Measurements from ENCODE around the gene PTGIS. TPM values are rescaled to one million over a fixed set of nuclear protein-coding genes. Genes with fewer than 3 reads are reported as not detected.

Gene PTGIS
- total RNA-seq, 2 donors from 2014 or later, result 12.9 to 34.6 TPM

DNA sequence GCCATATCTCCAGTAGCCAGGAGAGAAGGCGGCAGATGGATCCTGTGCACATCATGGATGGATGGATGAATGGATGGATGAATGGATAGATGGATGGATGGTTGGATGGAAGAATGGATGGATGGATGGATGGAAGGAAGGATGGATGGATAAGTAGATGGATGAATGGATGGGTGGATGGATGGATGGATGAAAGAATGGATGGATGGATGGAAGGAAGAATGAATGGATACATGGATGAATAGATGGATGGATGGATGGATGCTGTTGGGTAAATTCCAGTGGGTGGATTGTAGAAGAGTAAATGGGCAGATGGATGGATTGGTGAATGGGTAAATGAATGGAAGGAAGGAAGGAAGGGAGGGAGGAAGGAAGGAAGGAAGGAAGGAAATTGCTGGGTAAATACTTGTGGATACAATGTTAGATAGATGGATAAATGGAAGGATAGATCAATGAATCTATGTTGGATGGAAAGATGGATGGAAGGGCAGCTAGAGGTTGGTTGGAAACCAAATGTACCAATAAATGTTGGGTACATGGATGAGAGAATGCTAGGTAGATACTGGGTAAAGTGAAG is 19.5 kb downstream of the PTGIS start:
- 100% methylated on average over 1 of the region's 1 CpG for WGBS
- Histone ChIP-seq H3K27ac (no peak overlapping the region), H3K4me3 (no peak overlapping the region), H3K4me1 (replicated peaks) (no peaks in the 10 kb centered on the region), H3K9me3 (no peaks in the 10 kb centered on the region), H3K27me3 (replicated peaks; ENCODE audit: insufficient read depth) (no peaks in the 10 kb centered on the region), H3K36me3 (no peaks in the 10 kb centered on the region)
- DNase-seq (ENCODE audit: low spot score), result no peak
- no peak for TF ChIP-seq POLR2A (IDR thresholded peaks at IDR 0.05)
- TF ChIP-seq POLR2AphosphoS5 (IDR thresholded peaks at IDR 0.05), result no peak
- TF ChIP-seq, protein P1, sequence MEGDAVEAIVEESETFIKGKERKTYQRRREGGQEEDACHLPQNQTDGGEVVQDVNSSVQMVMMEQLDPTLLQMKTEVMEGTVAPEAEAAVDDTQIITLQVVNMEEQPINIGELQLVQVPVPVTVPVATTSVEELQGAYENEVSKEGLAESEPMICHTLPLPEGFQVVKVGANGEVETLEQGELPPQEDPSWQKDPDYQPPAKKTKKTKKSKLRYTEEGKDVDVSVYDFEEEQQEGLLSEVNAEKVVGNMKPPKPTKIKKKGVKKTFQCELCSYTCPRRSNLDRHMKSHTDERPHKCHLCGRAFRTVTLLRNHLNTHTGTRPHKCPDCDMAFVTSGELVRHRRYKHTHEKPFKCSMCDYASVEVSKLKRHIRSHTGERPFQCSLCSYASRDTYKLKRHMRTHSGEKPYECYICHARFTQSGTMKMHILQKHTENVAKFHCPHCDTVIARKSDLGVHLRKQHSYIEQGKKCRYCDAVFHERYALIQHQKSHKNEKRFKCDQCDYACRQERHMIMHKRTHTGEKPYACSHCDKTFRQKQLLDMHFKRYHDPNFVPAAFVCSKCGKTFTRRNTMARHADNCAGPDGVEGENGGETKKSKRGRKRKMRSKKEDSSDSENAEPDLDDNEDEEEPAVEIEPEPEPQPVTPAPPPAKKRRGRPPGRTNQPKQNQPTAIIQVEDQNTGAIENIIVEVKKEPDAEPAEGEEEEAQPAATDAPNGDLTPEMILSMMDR (IDR thresholded peaks at IDR 0.05), result no peak
- intact Hi-C loops (cut with DNase I), result loop anchor here (10.0 kb wide), 1 partner anchor 346 kb away; no protein-coding TSS in a partner anchor

DNA sequence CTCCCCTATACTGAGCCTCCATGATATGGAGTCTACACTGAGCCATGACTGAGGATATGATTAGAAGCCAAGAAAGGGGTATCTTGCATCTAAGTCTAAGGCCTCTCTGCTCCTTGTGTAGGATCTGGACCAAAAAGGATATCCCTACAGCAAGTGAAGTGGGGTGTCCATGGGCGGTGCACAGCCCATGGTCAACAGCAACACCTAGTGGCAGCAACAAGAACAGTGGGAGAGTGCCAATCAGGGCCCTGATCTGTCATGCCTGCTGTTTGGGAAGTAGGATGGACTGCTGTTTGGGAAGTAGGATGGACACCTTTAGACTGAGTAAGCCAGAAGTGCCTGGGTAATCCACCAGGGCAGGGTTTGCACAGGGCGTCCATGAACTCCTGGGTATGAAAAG is 22.4 kb downstream of the PTGIS start:
- Histone ChIP-seq H3K36me3 (no peaks in the 10 kb centered on the region), H3K4me3 (no peak overlapping the region), H3K27me3 (replicated peaks; ENCODE audit: insufficient read depth) (no peaks in the 10 kb centered on the region), H3K9me3 (no peaks in the 10 kb centered on the region), H3K4me1 (replicated peaks) (no peaks in the 10 kb centered on the region), H3K27ac (no peak overlapping the region)
- 100% methylated on average over 2 of the region's 2 CpGs for WGBS
- TF ChIP-seq POLR2A (IDR thresholded peaks at IDR 0.05) (no peak), POLR2AphosphoS5 (IDR thresholded peaks at IDR 0.05) (no peak)
- TF ChIP-seq, protein P1 (IDR thresholded peaks at IDR 0.05), result no peak
- DNase-seq (ENCODE audit: low spot score), result no peak
- intact Hi-C loops (cut with DNase I), result loop anchor here (10.0 kb wide), 1 partner anchor 349 kb away; no protein-coding TSS in a partner anchor

DNA sequence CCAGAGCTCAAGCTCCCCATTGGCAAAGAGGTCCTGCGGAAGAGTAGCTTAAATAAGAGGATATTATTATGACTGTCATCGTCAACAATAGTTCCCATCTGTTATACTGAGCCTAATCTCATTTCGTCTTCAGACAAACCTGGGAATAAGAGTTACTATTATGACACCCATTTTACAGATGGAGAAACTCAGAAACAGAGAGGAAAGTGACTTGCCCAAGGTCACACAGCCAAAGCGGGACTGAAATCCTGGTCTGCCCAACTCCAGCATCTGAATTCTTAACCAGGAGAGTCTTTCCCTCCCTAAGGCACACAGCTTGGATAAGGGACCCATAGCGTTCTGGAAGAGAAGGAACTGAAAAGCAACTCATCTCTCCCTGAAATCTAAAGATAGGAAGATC is 23.4 kb downstream of the PTGIS start:
- Histone ChIP-seq H3K27me3 (replicated peaks; ENCODE audit: insufficient read depth) (no peaks in the 10 kb centered on the region), H3K36me3 (no peaks in the 10 kb centered on the region), H3K4me3 (no peak overlapping the region), H3K9me3 (no peaks in the 10 kb centered on the region), H3K4me1 (replicated peaks) (no peaks in the 10 kb centered on the region), H3K27ac (no peak overlapping the region)
- intact Hi-C loops (cut with DNase I), result loop anchor here (5.0 to 10.0 kb wide), 3 partner anchors 298 to 383 kb away; no protein-coding TSS in a partner anchor
- TF ChIP-seq, protein P1 (IDR thresholded peaks at IDR 0.05), result no peak
- TF ChIP-seq POLR2A (IDR thresholded peaks at IDR 0.05), result no peak
- TF ChIP-seq POLR2AphosphoS5 (IDR thresholded peaks at IDR 0.05), result no peak
- no peak for DNase-seq (ENCODE audit: low spot score)
- 93% methylated on average over 5 of the region's 5 CpGs for WGBS

DNA sequence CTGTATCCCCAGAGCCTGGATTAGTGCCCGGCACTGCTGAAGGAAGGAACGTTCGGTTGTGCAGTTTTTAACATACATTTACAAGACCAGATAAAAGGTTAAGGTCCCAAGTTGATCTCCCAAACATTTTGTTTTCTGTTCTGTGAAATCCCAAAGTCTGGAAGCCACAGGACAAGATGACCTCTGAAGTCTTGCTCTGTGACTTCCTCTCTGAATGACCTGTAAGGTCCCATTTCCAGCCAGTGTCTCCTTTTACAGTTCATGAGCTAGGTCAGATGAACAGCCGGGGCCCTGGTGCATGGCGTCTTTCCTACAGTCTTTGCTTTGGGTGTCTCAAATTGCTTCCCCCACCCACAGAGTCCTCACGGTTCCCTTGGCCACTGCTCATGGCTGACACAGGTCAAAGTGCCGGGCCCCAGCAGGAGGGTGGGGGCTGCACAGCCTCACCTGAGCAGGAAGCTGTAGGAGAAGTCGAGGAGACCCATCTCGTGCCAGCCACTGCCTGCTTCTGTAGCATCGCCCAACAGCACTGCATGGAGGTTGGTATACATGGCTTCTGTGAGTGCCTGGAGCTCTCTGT is 24.0 kb downstream of the PTGIS start:
- intact Hi-C loops (cut with DNase I), result loop anchor here (2.0 to 10.0 kb wide), 4 partner anchors 63 to 383 kb away; no protein-coding TSS in a partner anchor
- no peak for TF ChIP-seq POLR2A (IDR thresholded peaks at IDR 0.05)
- TF ChIP-seq, protein P1 (IDR thresholded peaks at IDR 0.05), result no peak
- no peak for TF ChIP-seq POLR2AphosphoS5 (IDR thresholded peaks at IDR 0.05)
- Histone ChIP-seq H3K27ac (no peak overlapping the region), H3K36me3 (no peaks in the 10 kb centered on the region), H3K4me3 (no peak overlapping the region), H3K4me1 (replicated peaks) (no peaks in the 10 kb centered on the region), H3K27me3 (replicated peaks; ENCODE audit: insufficient read depth) (no peaks in the 10 kb centered on the region), H3K9me3 (no peaks in the 10 kb centered on the region)
- WGBS, result 71% methylated on average over 10 of the region's 10 CpGs
- no peak for DNase-seq (ENCODE audit: low spot score)

Measured in prostate gland (tissue), 2 donors.